CMK (cell line): ENCODE data around the gene EXD3.

ENCODE experiments used
- DNase-seq: peaks from one replicate; pipeline ENCODE4 v3.0.0-alpha.2; 2010; ENCODE audit warnings: low read depth

The EXD3 gene

GRCh38 chr9:137447722-137448601, 25.0 kb upstream of the EXD3 start:
- no peak for DNase-seq

- DNase-seq, result no peak
These were observed 24.0 kb upstream of the EXD3 start for GRCh38 chr9:137446851-137447471.

- no peak for DNase-seq
These were observed 23.0 kb upstream of the EXD3 start for GRCh38 chr9:137445930-137446431.

- DNase-seq, result no peak
These were observed 22.4 kb upstream of the EXD3 start for GRCh38 chr9:137445275-137445807.

GRCh38 chr9:137444106-137444790, 21.3 kb upstream of the EXD3 start:
- DNase-seq, result no peak

- no peak for DNase-seq
These were observed 19.0 kb upstream of the EXD3 start for GRCh38 chr9:137441935-137442321.

GRCh38 chr9:137441289-137441934, 18.4 kb upstream of the EXD3 start, which contains the start of gene ENTPD8:
ENTPD8 (minus strand) TSS chr9:137441357; CDS start chr9:137438285, 3,072 bp downstream.
- no peak for DNase-seq

- no peak for DNase-seq
These were observed 16.3 kb upstream of the EXD3 start for GRCh38 chr9:137439158-137439714.

- no peak for DNase-seq
These were observed 15.7 kb upstream of the EXD3 start for GRCh38 chr9:137438591-137439157.

DNA sequence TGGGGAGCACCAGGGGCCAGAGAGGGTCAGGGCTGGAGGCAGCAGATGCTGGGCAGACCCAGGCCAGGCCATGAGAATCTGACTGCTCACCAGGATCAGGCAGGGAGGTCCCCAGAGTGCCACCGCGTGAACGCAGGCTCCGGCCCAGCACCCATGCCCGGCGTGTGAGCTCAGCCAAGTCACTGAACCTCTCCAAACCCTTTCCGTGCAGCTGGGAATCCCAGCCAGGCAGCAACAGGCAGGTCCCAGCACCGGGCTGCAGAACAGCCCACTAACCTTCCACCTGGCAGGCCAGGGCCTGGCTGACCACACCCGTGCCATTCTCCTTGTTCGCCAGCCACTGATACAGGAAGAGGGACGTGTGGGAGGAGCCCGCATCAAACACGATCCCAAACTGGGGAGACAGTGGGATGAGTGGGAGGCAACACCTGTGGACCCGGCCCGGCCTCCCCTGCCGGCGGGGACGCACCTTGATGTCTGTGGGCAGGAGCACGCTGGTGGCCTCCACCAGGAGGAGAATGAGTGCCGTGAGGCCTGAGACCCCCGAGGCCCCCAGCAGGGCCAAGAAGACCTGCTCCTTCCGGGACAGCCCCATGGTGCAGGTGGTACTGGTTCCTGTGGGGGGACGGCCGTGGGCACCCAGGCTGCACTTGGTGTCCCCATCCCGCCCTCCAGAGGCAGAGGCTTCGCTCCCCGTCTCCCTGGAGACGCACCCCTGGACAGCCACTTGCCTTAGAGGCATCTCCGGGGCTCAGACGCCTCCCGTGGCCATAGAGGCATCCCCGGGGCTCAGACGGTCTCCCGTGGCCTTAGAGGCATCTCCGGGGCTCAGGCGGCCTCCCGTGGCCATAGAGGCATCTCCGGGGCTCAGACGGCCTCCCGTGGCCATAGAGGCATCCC, 15.0 kb upstream of the EXD3 start:
- DNase-seq, result no peak

GRCh38 chr9:137436761-137437600, 14.0 kb upstream of the EXD3 start:
- DNase-seq, result no peak

GRCh38 chr9:137435980-137436760, 13.2 kb upstream of the EXD3 start:
- no peak for DNase-seq

GRCh38 chr9:137435381-137435891, 12.5 kb upstream of the EXD3 start:
- no peak for DNase-seq

DNA sequence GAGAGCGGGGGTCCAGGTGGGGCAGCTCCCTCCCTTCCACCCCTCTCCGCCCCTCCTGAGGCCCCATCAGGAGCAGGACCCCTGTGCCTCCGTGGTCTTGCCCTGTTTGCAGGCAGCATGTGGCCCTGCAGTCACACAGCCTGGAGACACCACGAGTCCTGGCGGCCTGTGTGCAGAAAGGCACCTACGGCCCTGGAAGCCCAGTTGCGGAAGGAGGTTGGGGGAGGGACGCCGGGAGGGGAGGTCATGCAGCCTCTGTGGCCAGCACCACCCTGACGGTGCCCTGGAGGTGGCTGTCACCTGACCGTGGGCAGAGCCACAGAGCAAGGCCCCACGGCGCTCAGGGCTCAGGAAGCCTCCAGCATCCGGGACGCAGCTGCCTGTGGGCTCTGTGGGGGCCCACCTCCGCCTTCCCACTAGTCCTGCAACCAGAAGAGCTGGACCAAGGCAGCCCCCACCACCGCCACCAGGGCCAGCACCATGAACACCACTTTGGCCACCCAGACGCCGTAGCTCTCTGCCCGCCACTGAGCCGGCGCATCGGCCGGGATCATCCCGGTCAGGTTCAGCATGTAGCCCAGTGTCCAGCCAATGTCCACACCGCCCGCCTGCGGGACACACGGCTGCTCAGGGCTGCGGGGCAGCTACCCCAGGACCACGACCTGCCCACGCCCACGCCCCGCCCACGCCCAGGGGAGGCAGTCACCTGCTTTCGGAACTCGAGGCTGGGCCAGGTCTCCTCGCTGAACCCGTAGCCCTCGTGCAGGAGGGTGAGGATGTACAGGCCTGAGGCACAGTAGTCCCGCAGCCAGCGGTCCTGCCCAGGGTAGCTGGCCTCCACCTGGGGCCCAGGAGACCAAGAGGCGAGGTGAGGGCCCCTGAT, 11.8 kb upstream of the EXD3 start:
- DNase-seq, result no peak

GRCh38 chr9:137433916-137434431, 11.0 kb upstream of the EXD3 start:
- no peak for DNase-seq

GRCh38 chr9:137433349-137433915, 10.5 kb upstream of the EXD3 start:
- DNase-seq, result no peak
